Measurements from ENCODE around the gene DDX42.

DDX42 gene, protein sequence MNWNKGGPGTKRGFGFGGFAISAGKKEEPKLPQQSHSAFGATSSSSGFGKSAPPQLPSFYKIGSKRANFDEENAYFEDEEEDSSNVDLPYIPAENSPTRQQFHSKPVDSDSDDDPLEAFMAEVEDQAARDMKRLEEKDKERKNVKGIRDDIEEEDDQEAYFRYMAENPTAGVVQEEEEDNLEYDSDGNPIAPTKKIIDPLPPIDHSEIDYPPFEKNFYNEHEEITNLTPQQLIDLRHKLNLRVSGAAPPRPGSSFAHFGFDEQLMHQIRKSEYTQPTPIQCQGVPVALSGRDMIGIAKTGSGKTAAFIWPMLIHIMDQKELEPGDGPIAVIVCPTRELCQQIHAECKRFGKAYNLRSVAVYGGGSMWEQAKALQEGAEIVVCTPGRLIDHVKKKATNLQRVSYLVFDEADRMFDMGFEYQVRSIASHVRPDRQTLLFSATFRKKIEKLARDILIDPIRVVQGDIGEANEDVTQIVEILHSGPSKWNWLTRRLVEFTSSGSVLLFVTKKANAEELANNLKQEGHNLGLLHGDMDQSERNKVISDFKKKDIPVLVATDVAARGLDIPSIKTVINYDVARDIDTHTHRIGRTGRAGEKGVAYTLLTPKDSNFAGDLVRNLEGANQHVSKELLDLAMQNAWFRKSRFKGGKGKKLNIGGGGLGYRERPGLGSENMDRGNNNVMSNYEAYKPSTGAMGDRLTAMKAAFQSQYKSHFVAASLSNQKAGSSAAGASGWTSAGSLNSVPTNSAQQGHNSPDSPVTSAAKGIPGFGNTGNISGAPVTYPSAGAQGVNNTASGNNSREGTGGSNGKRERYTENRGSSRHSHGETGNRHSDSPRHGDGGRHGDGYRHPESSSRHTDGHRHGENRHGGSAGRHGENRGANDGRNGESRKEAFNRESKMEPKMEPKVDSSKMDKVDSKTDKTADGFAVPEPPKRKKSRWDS

GRCh38 chr17:63774141-63774968 is at the start of gene DDX42:
Gene DDX42 (plus strand): TSS chr17:63774170. CDS start chr17:63787050, 12,880 bp downstream.
- DNase-seq (ENCODE audit: low read depth): no peak

GRCh38 chr17:63735691-63736090 is 38.3 kb upstream of the DDX42 start:
- no peak for DNase-seq (ENCODE audit: low read depth)

DNA sequence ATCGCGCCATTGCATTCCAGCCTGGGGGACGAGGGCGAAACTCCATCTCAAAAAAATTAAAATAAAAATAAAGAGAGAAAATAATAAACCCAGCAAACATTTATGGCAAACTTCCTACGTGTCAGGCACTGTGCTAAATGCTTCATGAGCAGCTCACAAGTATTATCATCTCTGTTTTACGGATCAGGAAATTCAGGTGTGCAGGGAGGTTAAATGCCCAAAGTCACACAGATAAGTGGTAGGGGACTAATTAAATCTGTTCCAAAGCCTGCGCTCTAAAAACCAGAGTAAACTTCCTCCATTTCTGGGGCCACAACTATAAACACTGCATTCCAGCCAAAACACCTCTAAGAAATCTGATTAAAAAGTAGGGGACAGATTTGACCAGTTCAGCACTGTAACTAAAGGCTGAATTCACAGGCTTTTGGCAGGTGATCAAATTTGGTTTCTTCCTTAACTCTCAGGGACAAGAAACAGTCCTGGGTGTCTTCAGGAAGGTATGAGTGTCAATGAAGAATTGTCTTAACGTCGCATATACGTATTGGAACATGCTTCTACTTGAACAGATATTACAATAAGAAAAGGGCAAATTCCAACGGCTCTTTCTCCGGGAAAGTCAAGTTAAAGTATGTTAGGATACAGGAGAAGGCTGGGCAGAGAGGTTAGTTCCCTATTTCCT is 33.4 kb upstream of the DDX42 start:
- no peak for DNase-seq (ENCODE audit: low read depth)

GRCh38 chr17:63741143-63741407 is 32.9 kb upstream of the DDX42 start:
- DNase-seq (ENCODE audit: low read depth): no peak

DNA sequence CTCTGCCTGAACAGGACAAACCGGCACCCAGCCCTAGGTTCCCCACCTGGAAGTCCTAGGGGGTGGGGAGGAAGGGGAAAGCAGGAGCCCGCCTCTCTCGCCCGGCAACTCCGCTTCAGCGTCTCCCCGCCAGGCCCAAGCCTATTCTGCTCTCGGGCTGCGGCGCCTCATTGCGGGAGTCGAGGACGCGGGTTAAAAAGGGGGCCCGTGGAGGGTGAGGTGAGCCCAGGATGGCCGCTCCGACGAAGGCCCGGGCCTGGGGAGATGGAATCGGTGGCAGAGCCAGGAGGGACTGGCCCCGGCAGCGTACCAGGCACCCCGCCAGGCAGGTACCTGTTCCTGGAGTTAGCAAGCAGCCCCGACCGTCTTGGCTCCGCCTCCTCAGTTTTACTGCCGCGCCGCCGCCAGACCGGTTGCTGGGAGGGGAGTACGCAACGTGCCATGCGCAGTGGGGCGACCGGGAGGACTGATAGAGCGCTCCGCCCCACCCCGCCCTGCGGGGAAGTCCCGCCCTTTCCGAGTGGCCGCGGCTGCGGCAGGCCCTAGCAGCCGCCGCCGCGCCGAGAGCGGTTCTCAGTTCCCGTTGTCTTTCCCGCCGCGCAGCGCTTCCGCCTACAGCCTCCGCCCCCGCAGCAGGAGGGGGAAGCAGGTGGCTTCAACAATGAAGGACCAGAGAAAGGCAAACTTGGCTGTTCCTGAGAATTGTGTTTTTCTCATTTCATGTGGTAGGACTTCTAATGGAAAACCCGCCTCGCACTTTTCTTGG is 32.4 kb upstream of the DDX42 start, which contains the start of gene STRADA:
STRADA (minus strand) TSS at position 392 of the 766 bp plus-strand sequence. CDS start 13,430 bp downstream, outside the sequence.
- DNase-seq (ENCODE audit: low read depth): peak; percentile 98

DNA sequence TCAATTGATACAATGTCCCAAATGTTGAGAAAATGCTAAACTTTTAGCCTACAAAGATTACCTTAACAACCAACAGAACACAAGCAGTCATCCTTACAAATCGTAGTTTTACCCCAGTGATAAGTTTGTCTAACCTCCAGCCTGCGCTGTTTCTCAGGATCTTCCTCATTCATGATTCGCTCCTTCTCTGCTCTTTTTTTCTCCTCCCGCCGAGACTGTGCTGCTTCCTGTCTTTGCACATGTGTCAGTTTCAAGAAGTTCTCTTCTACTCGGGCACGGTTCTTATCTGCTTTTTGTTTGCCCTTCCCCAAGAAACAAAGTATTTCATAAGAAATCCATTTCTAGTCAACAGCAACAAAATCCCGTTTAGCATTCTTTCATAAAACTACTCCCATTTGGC is 22.2 kb upstream of the DDX42 start:
- no peak for DNase-seq (ENCODE audit: low read depth)

GRCh38 chr17:63752707-63753106 is 21.3 kb upstream of the DDX42 start:
- no peak for DNase-seq (ENCODE audit: low read depth)

- no peak for DNase-seq (ENCODE audit: low read depth)
Measured at GRCh38 chr17:63753215-63753614, 20.8 kb upstream of the DDX42 start.

DNA sequence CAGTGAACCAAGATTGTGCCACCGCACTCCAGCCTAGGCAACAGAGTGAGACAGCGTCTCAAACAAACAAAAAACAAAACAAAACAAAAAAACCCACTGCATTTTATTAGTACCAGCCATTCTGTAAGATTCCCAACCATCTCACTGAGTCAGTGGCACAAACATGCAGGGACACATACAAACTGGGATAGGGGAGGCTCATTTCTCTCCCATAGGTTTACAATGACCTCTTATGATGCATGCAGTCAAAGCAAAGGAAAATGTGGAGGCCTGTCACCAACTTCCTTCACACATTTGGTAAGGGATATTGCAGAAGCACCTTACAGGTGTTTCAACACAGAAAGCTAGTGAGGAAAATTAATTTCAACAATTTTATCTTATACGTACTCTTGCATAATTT is 19.9 kb upstream of the DDX42 start:
- no peak for DNase-seq (ENCODE audit: low read depth)

DNA sequence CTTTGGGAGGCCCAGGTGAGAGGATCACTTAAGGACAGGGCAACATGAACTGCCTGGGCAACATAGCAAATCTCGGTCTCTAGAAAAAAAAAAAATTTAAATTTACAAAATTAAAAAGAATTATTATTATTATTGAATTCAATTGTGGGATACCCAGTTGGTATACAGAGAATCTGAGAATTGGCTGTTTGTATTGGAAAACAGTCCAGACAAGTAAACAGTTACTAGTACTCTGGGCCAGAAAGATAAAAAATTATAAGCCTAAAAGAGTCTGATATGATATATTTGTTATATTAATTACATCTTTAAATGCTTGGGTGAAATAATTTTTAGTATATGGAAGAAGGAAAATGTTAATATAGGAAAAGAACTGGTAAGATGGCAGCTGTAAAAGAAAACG is 15.5 kb upstream of the DDX42 start:
- DNase-seq (ENCODE audit: low read depth): no peak

GRCh38 chr17:63760771-63761539 is 13.0 kb upstream of the DDX42 start:
- no peak for DNase-seq (ENCODE audit: low read depth)

DNA sequence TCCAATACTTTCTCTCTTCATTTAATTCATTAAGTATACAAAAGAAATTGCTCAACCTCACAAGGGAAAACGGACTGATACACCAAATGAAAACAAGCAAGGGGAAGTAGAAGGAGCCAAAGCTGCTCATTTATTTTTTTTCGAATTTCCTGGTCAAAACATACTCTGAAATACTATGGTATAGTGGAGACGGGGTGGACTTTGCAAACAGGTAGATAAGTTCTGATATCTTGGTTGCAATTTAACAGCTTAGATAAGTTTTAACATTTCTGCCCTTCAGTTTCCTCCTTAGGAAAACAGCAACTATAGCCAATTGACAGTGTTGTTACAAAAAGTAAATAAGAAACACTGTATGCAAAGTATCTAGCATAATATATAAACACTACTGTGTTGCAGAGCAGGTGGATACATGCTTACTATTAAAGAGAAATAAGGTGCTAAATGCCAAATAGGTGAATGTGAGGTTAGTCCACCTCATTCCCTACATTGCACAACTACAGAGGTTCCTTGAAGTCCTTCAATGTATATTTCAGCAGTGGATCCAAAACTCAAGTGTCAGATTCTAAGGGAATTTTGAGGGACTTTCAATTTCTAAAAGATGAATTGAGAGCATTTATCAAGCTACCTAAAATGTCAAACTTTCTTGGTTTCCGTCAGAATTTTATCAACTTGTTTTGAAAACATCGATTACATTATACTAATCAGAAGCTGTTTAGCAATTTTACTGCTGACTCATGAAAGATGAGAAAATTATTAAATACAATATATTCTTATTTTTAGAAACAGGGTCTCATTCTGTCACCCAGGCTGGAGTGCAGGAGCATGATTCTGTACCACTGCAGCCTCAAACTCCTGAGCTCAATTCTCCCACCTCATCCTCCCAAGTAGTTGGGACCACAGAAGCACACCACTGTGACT is 11.6 kb upstream of the DDX42 start:
- DNase-seq (ENCODE audit: low read depth): no peak

- no peak for DNase-seq (ENCODE audit: low read depth)
Measured at GRCh38 chr17:63764716-63765115, 9.3 kb upstream of the DDX42 start.

DNA sequence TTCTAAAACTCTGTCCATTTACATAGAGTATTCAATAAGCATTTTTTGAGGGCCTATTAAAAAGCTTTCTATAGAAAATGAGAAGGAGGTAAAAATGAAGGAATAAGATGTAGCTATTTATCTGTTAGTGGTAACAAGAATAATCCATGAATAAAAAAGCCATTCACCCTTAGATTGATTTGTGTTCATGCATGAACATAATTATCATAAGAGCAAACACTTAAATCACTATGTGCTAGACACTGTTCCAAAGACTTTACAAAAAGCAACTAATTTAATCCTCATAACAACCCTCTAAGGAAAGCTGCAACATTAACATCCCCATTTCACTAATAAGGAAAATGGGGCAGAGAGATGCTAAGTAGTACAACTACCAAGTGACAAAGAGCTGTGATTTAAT is 7.2 kb upstream of the DDX42 start:
- DNase-seq (ENCODE audit: low read depth): no peak

DNA sequence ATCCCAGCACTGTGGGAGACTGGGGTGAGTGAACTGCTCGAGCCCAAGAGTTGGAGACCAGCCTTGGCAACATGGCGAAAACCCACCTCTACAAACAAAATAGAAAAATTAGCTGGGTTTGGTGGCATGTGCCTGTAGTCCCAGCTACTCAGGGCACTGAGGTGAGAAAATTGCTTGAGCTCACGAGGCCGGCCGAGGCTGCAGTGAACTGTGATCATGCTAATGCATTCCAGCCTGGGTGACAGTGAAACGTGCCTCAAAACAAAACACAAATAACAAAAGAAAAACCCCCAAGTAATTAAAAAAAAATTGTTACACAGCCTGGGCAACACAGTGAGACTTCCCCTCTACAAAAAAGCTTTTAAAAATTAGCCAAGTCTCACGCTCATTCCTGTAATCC is 5.5 kb upstream of the DDX42 start:
- no peak for DNase-seq (ENCODE audit: low read depth)

GRCh38 chr17:63772801-63773271 is 1.1 kb upstream of the DDX42 start:
- peak; percentile 4 for DNase-seq (ENCODE audit: low read depth)

DNA sequence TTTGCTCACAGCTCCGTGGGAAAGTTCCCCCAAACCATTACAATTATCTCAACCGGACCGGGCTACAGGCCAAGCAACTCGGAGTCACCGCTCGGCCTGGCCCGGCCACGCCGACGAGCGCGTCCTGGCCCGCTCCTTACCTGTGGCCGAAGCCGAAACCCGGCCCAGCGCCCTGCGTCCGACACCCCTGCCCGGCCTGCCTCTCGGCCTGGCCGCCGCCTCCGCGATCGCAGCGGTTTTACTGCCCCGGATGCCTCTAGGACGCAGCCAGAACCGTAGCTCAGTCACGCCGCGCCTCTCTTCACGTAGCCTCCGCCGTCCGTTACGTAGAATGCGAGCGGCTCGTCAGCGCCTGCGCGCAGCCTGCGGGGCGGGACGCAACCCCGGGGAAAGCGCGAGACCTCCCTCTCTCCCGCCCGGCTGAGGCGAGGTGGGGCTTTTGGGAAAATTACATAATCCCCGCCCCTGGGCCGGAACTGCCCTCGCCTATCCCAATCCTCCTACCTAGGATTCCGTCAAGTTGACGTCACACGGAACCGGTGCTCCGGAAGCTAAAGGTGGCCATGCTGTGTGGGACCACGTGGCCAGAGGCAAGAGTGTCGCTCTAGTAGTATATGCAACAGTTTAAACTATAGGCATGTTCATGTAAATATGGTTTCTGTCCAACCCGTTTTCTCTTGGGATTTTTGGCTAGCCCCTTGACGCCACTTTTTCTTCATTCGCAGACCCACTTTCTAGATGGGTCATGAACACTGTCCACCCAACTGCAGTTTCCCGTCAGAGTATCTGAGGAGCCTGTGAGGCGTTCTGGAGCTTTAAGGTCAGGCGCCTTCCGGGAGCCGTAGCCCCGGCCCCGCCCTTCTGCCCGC is 464 bp upstream of the DDX42 start, which contains the start of gene CCDC47:
CCDC47 (minus strand) TSS at position 326 of the 869 bp plus-strand sequence. CDS start 7,422 bp downstream, outside the sequence.
- peak; percentile 98 for DNase-seq (ENCODE audit: low read depth)

DNA sequence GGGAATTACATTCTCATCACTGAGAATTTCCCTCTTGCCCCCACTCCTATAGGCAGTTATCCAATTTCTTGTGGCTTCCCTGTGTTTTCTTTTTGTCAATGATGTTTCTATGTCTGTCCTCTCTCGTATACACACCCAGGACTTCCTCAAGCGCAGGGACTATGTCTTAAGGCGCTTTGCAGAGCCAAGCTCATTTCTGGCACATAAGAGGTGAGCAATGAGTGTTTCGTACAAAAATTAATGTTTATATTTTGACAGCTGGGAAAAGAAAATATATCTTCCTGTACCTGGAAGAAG is 947 bp downstream of the DDX42 start:
- no peak for DNase-seq (ENCODE audit: low read depth)

All from activated T-cell treated with anti-CD3 and anti-CD28 coated beads for 24 hours (primary cell).